MCF 10A (cell line): Measurements from ENCODE around the gene NRXN3. TPM values are rescaled to one million over a fixed set of nuclear protein-coding genes. Genes with fewer than 3 reads are reported as not detected.

Experiments used
- BruUV-seq: library from RNA; stranded (reverse); fragments of 400-500 nt; replicated peaks from 2 replicates; lab custom pipeline; 2021; lab: Mats Ljungman, UMichigan
- CTCF ChIA-PET: fragments of 300-600 bp; sonication (Branson Sonifier 250); formaldehyde crosslinking; extraction: SDS; loops from one replicate; lab custom pipeline; 2021; ENCODE audit warnings: antibody characterized with exemption, inconsistent platforms; lab: Yijun Ruan, JAX
- POLR2A ChIA-PET: fragments of 300-600, 350-650 bp; sonication (Branson Sonifier 250); formaldehyde crosslinking; extraction: SDS; loops from one replicate; lab custom pipeline; 2020; ENCODE audit warnings: antibody characterized with exemption, inconsistent platforms; lab: Yijun Ruan, JAX
- DNase-seq: peaks from one replicate; pipeline ENCODE4 v3.0.0-alpha.2; 2018; ENCODE audit not compliant: unreplicated experiment
- H3K27ac Mint-ChIP-seq: one replicate; pipeline ENCODE4 v1.8.0; 2022; ENCODE audit warnings: mild to moderate bottlenecking, low read depth, mixed read lengths; ENCODE audit not compliant: unreplicated experiment
- H3K27me3 Mint-ChIP-seq: one replicate; pipeline ENCODE4 v1.8.0; 2022; ENCODE audit warnings: mixed read lengths; ENCODE audit not compliant: insufficient read depth, unreplicated experiment
- H3K36me3 Mint-ChIP-seq: one replicate; pipeline ENCODE4 v1.8.0; 2022; ENCODE audit warnings: mild to moderate bottlenecking, moderate library complexity, mixed read lengths; ENCODE audit not compliant: insufficient read depth, unreplicated experiment
- H3K4me1 Mint-ChIP-seq: one replicate; pipeline ENCODE4 v1.8.0; 2022; ENCODE audit warnings: mixed read lengths; ENCODE audit not compliant: insufficient read depth, unreplicated experiment
- H3K4me3 Mint-ChIP-seq: one replicate; pipeline ENCODE4 v1.8.0; 2022; ENCODE audit warnings: mild to moderate bottlenecking, moderate library complexity, mixed read lengths; ENCODE audit not compliant: unreplicated experiment
- H3K9me3 Mint-ChIP-seq: one replicate; pipeline ENCODE4 v1.8.0; 2022; ENCODE audit warnings: mixed read lengths; ENCODE audit not compliant: unreplicated experiment
- CTCF ChIP-seq: fragments of 200-600 bp; IDR thresholded peaks from one replicate; pipeline ENCODE4 v1.8.0; 2022; ENCODE audit warnings: antibody characterized with exemption, mild to moderate bottlenecking; ENCODE audit not compliant: unreplicated experiment
- intact Hi-C: fragments of 100-400 bp; cut with micrococcal nuclease; formaldehyde crosslinking; loops from 2 replicates; pipeline ENCODE4 v1.14.1; 2022
- total RNA-seq: library from RNA; stranded (reverse); gene quantifications from 2 replicates; pipeline ENCODE4 v1.2.3, GENCODE V29; 2022

NRXN3 gene
- total RNA-seq, 1 experiment from 2014 or later, result not detected

GRCh38 chr14:78978896-78979295 lies 808.7 kb downstream of the NRXN3 start:
- H3K4me3 Mint-ChIP-seq, result no peak overlapping the region
- H3K4me1 Mint-ChIP-seq, result no peaks in the 10 kb centered on the region
- no peak for DNase-seq
- no peaks in the 10 kb centered on the region for H3K9me3 Mint-ChIP-seq
- ChIA-PET CTCF (interaction anchor here (0.6 to 1.4 kb wide), 2 partner anchors 10 to 1007 kb away, joined by 3 to 7 read pairs; no protein-coding TSS in a partner anchor), POLR2A (no interaction called here)
- no peaks in the 10 kb centered on the region for H3K27me3 Mint-ChIP-seq
- intact Hi-C loops, result no loop called here
- no peak overlapping the region for H3K27ac Mint-ChIP-seq
- TF ChIP-seq CTCF, result no peak
- no TSS peak for BruUV-seq
- no peaks in the 10 kb centered on the region for H3K36me3 Mint-ChIP-seq

GRCh38 chr14:78982551-78982950 lies 812.4 kb downstream of the NRXN3 start:
- H3K27ac Mint-ChIP-seq, result no peak overlapping the region
- no peaks in the 10 kb centered on the region for H3K9me3 Mint-ChIP-seq
- TF ChIP-seq CTCF, result no peak
- H3K4me3 Mint-ChIP-seq, result no peak overlapping the region
- intact Hi-C loops, result no loop called here
- ChIA-PET CTCF (no interaction called here), POLR2A (no interaction called here)
- no peaks in the 10 kb centered on the region for H3K4me1 Mint-ChIP-seq
- no TSS peak for BruUV-seq
- no peaks in the 10 kb centered on the region for H3K27me3 Mint-ChIP-seq
- H3K36me3 Mint-ChIP-seq, result no peaks in the 10 kb centered on the region
- DNase-seq, result no peak

- BruUV-seq, result no TSS peak
- TF ChIP-seq CTCF, result no peak
- POLR2A ChIA-PET, result no interaction called here
- H3K27ac Mint-ChIP-seq, result no peak overlapping the region
- CTCF ChIA-PET, result no interaction called here
- H3K4me1 Mint-ChIP-seq, result no peaks in the 10 kb centered on the region
- intact Hi-C loops, result no loop called here
- no peak overlapping the region for H3K4me3 Mint-ChIP-seq
- H3K9me3 Mint-ChIP-seq, result no peaks in the 10 kb centered on the region
- H3K27me3 Mint-ChIP-seq, result no peaks in the 10 kb centered on the region
- no peaks in the 10 kb centered on the region for H3K36me3 Mint-ChIP-seq
- DNase-seq, result no peak
These were observed 813.0 kb downstream of the NRXN3 start for GRCh38 chr14:78983126-78983525.

GRCh38 chr14:78985668-78986381 lies 815.7 kb downstream of the NRXN3 start:
- no peak overlapping the region for H3K4me3 Mint-ChIP-seq
- POLR2A ChIA-PET, result no interaction called here
- no TSS peak for BruUV-seq
- no peak overlapping the region for H3K27ac Mint-ChIP-seq
- DNase-seq, result no peak
- intact Hi-C loops, result no loop called here
- H3K36me3 Mint-ChIP-seq, result no peaks in the 10 kb centered on the region
- peaks cover 5% of the 10 kb centered on the region for H3K27me3 Mint-ChIP-seq
- TF ChIP-seq CTCF, result no peak
- H3K9me3 Mint-ChIP-seq, result no peaks in the 10 kb centered on the region
- H3K4me1 Mint-ChIP-seq, result no peaks in the 10 kb centered on the region
- CTCF ChIA-PET, result interaction anchor here (0.6 to 2.3 kb wide), 3 partner anchors 17 to 271 kb away, joined by 3 to 6 read pairs (median 4); no protein-coding TSS in a partner anchor
